T47D (cell line): ENCODE measurements around the gene ASIC1.

Experiments used
- DNase-seq, 2 experiments: peaks; one replicate each; pipeline versions ENCODE4 v3.0.0 to v3.0.0-alpha.2; 2011 to 2012; ENCODE audit warnings: low read depth in 1 of 2, low spot score in 1 of 2
- JUND ChIP-seq: IDR thresholded peaks from 2 replicates; pipeline ENCODE4 v1.6.1; 2012; ENCODE audit warnings: low read depth
- in situ Hi-C: cut with HindIII; loops from 2 replicates; pipeline ENCODE4 v1.10.0; 2016; ENCODE audit warnings: low sequenced_read_pairs, low pct_unique_long_range_greater_than_20kb

The ASIC1 gene

DNA sequence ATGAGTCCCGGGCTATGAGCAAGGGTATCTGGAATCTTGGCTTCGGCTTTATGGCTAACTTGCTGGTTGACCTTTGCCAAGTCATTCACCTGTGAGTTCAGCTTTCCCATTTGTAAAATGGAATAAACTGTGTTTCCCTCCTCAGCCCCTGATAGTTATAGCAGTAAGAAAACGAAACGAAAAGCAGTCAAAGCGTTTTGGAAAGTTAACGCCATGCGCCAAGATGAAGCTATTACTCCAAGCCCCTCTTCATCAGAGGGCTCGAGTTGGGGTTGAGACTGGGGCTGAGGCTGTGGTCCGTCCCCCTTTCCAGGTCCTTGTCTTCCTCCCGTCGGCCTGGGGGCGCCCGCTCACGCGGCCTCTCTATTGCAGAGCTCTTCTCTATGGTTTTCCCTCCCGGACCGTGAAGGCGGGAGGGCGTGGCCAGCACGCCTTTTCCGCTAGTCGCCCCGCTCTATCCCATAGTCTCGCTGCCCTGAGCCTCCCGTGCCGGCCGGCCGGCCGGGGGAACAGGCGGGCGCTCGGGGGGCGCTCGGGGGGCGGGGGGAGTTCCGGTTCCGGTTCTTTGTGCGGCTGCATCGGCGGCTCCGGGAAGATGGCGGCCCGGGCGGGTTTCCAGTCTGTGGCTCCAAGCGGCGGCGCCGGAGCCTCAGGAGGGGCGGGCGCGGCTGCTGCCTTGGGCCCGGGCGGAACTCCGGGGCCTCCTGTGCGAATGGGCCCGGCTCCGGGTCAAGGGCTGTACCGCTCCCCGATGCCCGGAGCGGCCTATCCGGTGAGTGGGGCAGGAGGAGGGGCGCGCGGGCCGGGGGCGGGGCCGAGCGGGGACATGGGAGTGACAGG, 27.6 kb downstream of the ASIC1 start, which contains the start of gene SMARCD1:
Gene SMARCD1, plus strand, starts transcription at position 568 of the 840 bp plus-strand sequence. Its CDS starts 28 bp downstream, at position 596.
- in situ Hi-C loops, result no loop called here
- peak; percentile 89 to 95 for DNase-seq
- no peak for TF ChIP-seq JUND

DNA sequence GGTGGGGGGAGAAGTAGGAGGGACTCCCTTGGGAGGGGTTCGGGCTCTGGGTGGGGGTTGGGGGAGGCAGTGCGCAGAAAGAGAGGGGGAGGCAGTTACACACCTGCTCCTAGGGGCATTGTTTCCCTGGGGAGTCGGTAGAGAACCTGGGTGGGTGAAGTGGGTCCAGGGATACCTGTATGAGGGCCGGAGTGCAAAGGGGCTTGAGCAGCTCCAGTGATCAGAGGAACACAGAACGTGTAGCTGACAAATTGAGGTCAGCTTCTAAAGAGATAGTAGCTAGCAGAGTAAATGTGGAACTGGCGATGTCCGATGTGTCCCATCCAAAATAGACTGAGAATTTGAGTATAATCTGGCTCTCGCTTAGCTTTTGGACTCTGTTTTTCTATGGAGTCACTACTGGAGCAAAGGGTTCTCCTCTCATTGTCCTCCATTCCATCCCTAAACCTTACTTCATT, 28.2 kb downstream of the ASIC1 start:
- TF ChIP-seq JUND, result no peak
- no peak for DNase-seq
- in situ Hi-C loops, result no loop called here

DNA sequence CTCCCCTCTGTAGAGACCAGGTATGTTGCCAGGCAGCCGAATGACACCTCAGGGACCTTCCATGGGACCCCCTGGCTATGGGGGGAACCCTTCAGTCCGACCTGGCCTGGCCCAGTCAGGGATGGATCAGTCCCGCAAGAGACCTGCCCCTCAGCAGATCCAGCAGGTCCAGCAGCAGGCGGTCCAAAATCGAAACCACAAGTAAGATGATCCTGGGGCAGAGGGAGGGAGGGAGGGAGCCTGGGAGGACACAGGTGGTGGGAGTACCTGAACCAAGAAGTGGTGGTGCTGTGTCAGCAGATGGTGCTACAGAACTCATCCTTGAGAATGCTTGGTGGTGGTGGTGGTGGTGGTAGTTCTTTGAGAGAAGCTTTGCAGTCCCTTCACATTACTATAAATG, 28.8 kb downstream of the ASIC1 start:
- in situ Hi-C loops, result no loop called here
- no peak for TF ChIP-seq JUND
- DNase-seq, result peak in 1 of 2 experiments; percentile 51

DNA sequence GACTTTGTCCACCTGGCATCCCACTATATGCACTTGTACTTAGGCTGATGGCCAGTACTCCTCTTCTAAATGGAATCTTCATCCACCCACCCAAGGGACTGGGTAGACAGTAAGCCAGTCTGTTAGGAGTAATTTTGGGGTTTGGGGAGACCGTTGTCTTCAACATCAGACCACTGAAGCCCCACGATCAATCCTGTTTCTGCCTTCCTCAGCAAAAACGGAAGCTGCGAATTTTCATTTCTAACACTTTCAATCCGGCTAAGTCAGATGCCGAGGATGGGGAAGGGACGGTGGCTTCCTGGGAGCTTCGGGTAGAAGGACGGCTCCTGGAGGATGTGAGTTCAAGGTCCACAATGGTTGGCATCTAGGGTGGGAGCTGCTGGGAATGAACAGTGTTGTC, 29.8 kb downstream of the ASIC1 start:
- in situ Hi-C loops, result no loop called here
- no peak for DNase-seq
- no peak for TF ChIP-seq JUND

DNA sequence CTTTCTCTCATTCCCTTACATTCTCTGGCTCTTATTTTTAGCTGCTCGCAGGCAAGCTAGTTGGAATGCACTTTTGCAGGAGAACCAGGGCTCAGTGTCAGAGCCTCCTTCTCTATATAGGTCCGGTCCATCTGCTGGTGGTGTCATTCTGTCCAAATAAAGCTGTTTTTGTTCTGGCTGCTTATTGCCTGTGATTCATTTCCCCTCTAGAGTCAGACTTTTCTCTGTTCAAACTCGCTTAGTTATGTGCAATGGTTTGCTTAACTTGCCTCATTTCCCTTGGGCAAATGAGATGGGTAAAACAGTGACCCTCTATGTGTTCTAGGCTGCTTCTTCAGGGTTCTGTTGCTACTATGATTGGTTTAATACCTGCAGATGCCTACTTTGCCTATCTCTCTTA, 30.6 kb downstream of the ASIC1 start:
- DNase-seq, result no peak
- TF ChIP-seq JUND, result no peak
- in situ Hi-C loops, result no loop called here

DNA sequence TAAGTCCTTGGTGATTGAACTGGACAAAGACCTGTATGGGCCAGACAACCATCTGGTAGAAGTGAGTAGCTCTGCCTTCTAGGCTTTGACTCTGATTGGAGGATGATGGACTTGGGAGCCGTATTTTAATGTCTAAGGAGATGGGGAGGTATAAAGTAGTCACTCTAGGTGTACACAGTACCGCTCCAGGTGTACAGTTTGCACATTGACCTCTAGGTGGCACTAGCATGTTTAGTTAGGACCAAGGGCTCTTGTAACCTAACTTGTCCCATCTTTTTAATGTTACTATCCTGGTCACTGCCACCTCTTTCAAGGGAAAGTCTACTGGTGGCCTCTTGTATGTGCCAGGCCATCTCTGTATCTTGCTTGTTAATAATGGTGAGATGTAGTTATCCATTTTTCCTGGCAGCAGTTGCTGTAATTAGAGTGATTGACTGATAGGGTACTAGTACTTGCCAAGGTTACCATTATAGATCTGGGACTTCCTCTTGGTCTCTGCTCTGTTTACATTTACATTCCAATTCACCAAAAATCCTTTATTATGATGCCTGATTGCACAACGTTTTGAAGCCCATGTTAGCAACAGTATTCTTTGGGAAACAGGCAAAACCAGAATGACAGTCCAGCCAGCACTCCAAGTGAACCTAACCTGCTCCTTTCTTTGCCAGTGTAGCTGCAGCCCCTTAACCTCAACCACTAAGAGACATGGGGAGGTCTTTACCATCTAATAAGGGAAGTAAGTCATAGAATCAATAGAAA, 31.4 kb downstream of the ASIC1 start:
- TF ChIP-seq JUND, result no peak
- in situ Hi-C loops, result no loop called here
- peak; percentile 68 to 88 for DNase-seq

DNA sequence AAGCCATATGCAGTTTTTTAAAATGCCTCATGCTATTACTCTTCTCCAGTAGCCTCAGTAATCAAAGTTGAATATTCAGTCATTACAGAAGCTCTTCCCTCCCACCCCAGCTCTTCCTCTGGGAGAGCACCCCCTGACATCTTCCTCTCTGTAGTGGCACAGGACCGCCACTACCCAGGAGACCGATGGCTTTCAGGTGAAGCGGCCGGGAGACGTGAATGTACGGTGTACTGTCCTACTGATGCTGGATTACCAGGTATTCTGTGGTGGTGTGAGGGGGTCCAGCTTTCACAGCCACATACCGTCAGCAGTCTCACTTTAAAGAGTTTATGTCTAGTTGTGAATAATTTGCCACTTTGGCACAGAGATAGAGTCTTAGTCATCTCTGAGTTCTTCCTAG, 32.3 kb downstream of the ASIC1 start:
- TF ChIP-seq JUND, result no peak
- in situ Hi-C loops, result no loop called here
- DNase-seq, result no peak

DNA sequence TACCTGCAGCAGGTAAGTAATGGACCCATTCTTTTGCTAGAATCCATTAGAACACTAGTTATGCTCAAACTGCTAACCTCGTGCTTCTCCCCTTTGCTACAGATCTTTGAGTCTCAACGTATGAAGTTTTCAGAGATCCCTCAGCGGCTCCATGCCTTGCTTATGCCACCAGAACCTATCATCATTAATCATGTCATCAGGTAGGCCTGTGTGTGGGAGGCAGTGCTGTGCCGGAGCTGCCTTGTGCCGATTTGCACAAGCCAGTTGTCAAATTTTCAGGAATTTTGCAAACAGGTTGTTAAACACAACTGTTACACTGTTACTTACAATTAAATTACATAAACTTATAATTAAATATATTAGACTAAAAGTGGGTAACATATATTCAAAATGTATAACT, 33.0 kb downstream of the ASIC1 start:
- DNase-seq, result no peak
- in situ Hi-C loops, result no loop called here
- TF ChIP-seq JUND, result no peak

DNA sequence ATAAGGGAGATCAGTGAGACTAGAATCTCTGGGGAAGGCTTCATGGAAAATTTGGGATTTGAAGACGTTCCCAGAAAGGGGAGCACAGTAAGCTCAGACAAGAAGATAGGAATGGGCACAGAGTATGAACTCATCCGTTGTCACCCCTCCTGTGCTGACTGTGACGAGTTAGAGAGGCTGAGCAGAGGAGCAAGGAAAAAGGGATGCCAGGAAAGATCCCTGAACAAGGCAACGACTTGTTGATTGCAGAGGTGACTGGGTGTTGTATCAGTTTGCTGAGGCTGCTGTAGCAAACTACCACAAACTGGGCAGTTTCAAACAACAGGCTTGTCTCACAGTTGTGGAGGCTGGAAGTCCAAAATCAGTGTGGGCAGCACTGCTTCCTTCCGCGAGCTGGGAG, 40.6 kb downstream of the ASIC1 start:
- in situ Hi-C loops, result no loop called here
- no peak for DNase-seq
- TF ChIP-seq JUND, result no peak

DNA sequence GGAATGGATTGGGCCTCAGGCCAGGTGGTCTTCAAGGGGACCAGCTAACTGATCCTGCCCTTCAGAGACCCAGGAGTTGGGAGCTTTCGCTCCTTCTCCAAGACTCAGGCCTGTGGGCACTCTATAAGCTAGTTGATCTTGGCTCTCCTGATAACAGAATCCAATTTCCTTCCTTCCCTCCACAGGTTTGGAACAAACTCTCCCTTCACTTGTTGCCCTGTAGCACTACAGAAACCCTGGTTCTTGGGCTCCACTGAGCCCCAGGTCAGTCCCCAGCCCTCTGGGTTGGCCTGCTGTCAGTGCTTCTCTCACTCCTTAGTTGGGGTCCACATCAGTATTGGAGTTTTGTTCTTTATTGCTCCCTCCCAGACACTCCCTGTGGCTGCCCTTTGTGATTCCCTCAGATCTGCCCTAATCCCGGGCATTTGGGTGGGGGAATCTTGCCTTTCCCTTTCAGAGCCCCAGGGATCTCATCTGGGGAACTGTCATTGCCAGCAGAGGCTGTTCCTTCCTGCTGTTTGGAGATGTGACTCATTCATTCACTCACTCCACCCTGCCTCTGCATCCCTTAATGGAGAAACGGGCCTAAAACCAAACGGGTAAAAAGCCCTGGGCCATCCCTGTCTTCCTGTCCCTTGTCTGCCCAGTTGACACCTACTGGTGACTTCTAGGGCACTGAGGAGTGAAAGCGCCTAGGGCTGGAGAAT, 42.1 kb downstream of the ASIC1 start:
- in situ Hi-C loops, result no loop called here
- TF ChIP-seq JUND, result no peak
- no peak for DNase-seq

DNA sequence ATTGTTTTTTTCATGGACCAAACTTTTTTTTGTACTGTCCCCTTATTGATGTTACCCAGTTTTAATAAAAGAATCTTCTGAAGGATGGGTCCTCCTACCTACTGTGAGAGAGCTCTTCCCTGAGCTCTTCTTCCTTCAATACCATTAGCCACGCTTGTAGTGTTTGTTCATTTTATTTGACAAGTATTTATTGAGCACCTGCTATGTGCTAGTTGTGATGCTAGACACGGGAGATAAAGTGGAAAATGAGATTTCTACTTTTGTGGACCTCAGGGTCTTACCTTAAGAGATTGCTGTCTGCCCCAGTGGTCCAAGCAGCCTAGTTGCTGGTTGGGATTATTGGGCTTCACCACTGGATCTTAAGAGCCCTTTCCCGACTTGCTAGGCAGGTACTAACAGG, 43.2 kb downstream of the ASIC1 start:
- in situ Hi-C loops, result no loop called here
- TF ChIP-seq JUND, result no peak
- DNase-seq, result no peak

DNA sequence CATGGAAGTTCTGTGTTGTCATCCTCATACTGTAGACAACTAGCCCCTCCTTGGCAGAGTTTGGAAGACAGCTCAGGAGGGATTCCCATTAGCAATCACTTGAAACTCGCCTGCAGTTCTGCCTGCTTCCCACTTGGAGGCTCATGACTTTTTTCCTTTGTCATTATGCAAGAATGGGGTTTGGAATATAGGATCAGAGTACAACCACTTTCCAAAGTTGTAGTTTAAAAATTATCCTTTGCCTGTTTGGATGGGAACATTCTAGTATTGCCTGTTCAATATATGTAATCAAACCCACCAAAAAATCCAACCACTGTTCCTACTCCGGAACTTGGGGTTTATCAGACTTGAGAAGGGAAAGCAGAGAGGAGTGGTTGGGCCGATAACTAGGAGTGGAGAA, 44.3 kb downstream of the ASIC1 start:
- in situ Hi-C loops, result no loop called here
- no peak for TF ChIP-seq JUND
- peak; percentile 26 to 63 for DNase-seq
